Neural progenitor cell (in vitro differentiated cells): ENCODE measurements around the gene FAF1. TPM values are rescaled to one million over a fixed set of nuclear protein-coding genes. Genes with fewer than 3 reads are reported as not detected.

Experiments
- DNase-seq: peaks from one replicate; pipeline ENCODE4 v3.0.0-alpha.2; 2016; ENCODE audit warnings: low spot score
- H2AFZ ChIP-seq: fragments of 200-600 bp; sonication (generic); replicated peaks from 2 replicates; pipeline ENCODE4 v1.6.1; 2016; ENCODE audit warnings: antibody characterized with exemption
- H3F3A ChIP-seq: fragments of 200-600 bp; sonication (generic); 2 replicates; pipeline ENCODE4 v1.6.1; 2016; ENCODE audit warnings: antibody characterized with exemption, low read depth
- H3K27ac ChIP-seq: fragments of 200-600 bp; sonication (generic); 2 replicates; pipeline ENCODE4 v1.5.1; 2016; ENCODE audit warnings: mild to moderate bottlenecking
- H3K27me3 ChIP-seq: fragments of 200-600 bp; sonication (generic); 2 replicates; pipeline ENCODE4 v1.6.1; 2016; ENCODE audit warnings: mild to moderate bottlenecking, moderate library complexity
- H3K36me3 ChIP-seq: fragments of 200-600 bp; sonication (generic); 2 replicates; pipeline ENCODE4 v1.5.1; 2016
- H3K4me1 ChIP-seq: fragments of 200-600 bp; sonication (generic); 2 replicates; pipeline ENCODE4 v1.6.1; 2016; ENCODE audit warnings: mixed run types
- H3K4me2 ChIP-seq: fragments of 200-600 bp; sonication (generic); 2 replicates; pipeline ENCODE4 v1.6.1; 2016
- H3K4me3 ChIP-seq: fragments of 200-600 bp; sonication (generic); 2 replicates; pipeline ENCODE4 v1.5.1; 2016
- H3K79me2 ChIP-seq: fragments of 200-600 bp; sonication (generic); 2 replicates; pipeline ENCODE4 v1.6.1; 2016; ENCODE audit warnings: low read depth
- H3K9ac ChIP-seq: fragments of 200-600 bp; sonication (generic); 2 replicates; pipeline ENCODE4 v1.6.1; 2016
- H3K9me3 ChIP-seq: fragments of 200-600 bp; sonication (generic); 2 replicates; pipeline ENCODE4 v1.5.1; 2016; ENCODE audit warnings: low read depth
- H4K20me1 ChIP-seq: fragments of 200-600 bp; sonication (generic); 2 replicates; pipeline ENCODE4 v1.6.1; 2016; ENCODE audit warnings: low read depth
- H3K27ac Mint-ChIP-seq: 3 replicates; pipeline ENCODE4 v1.8.0; 2021; ENCODE audit warnings: mixed read lengths
- H3K27me3 Mint-ChIP-seq: 2 replicates; pipeline ENCODE4 v1.8.0; 2022; ENCODE audit warnings: low read depth, mild to moderate bottlenecking, inconsistent platforms, moderate library complexity, mixed read lengths; ENCODE audit not compliant: insufficient read depth
- H3K36me3 Mint-ChIP-seq: 3 replicates; pipeline ENCODE4 v1.8.0; 2021; ENCODE audit warnings: mixed read lengths
- H3K4me1 Mint-ChIP-seq: 3 replicates; pipeline ENCODE4 v1.8.0; 2021; ENCODE audit warnings: mixed read lengths
- H3K4me3 Mint-ChIP-seq: 3 replicates; pipeline ENCODE4 v1.8.0; 2021; ENCODE audit warnings: mild to moderate bottlenecking, moderate library complexity, mixed read lengths
- H3K9me3 Mint-ChIP-seq: 3 replicates; pipeline ENCODE4 v1.8.0; 2020; ENCODE audit warnings: mixed read lengths
- CTCF ChIP-seq: fragments of 200-600 bp; sonication (generic); IDR thresholded peaks from 2 replicates; pipeline ENCODE4 v1.5.1; 2017; ENCODE audit warnings: antibody characterized with exemption, mild to moderate bottlenecking
- EZH2 ChIP-seq: fragments of 200-600 bp; sonication (generic); IDR thresholded peaks from 2 replicates; pipeline ENCODE4 v1.6.1; 2017; ENCODE audit warnings: antibody characterized with exemption, mild to moderate bottlenecking, moderate library complexity
- EZH2phosphoT487 ChIP-seq: fragments of 200-600 bp; sonication (generic); IDR thresholded peaks from 2 replicates; pipeline ENCODE4 v1.6.1; 2017; ENCODE audit warnings: antibody characterized with exemption
- total RNA-seq: library from RNA; depleted of rRNA; stranded (reverse); fragments of >200 nt; gene quantifications from 2 replicates; pipeline ENCODE4 v1.2.3, GENCODE V29; 2015; ENCODE audit warnings: low replicate concordance

FAF1 gene
- total RNA-seq, 1 donor from 2014 or later, result 103 TPM

DNA sequence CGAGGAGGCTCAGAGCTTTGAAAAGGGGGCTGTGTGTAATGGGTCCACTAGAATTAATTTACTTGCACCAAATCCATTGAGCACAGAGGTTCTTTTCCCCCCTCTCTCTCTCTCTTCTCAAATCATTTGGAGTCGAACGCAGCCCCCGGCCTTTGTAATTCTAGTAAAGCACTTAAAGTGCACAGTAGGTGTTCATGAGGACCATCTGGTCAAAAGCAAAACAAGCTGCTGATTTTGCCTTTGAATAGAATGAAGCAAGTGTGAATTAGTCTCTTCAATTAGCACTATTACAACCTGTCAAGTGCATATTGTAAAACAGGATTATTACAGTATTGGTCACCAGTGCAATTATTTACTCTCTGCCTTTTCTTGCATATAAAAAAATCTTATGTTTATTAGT, 259.9 kb downstream of the FAF1 start:
- peak; percentile 91 for DNase-seq
- no peaks in the 10 kb centered on the region for H3K9me3 ChIP-seq
- no peaks in the 10 kb centered on the region for H3K36me3 Mint-ChIP-seq
- peak overlapping the region; percentile 44 for H3K4me3 ChIP-seq
- no peak overlapping the region for H2AFZ ChIP-seq
- peaks cover 28% of the 10 kb centered on the region for H3F3A ChIP-seq
- no peak overlapping the region for H3K9ac ChIP-seq
- no peaks in the 10 kb centered on the region for H3K27me3 ChIP-seq
- H3K27ac Mint-ChIP-seq, result peak overlapping the region; percentile 93
- peaks cover 58% of the 10 kb centered on the region for H3K4me1 Mint-ChIP-seq
- peaks cover 91% of the 10 kb centered on the region for H3K4me1 ChIP-seq
- H3K27me3 Mint-ChIP-seq, result no peaks in the 10 kb centered on the region
- no peaks in the 10 kb centered on the region for H3K9me3 Mint-ChIP-seq
- no peaks in the 10 kb centered on the region for H3K36me3 ChIP-seq
- H3K4me2 ChIP-seq, result peak overlapping the region; percentile 85
- peak overlapping the region; percentile 96 for H3K27ac ChIP-seq
- H3K4me3 Mint-ChIP-seq, result peak overlapping the region; percentile 39
- no peak for TF ChIP-seq EZH2phosphoT487
- no peak for TF ChIP-seq CTCF
- no peak for TF ChIP-seq EZH2
- no peaks in the 10 kb centered on the region for H4K20me1 ChIP-seq
- H3K79me2 ChIP-seq, result no peaks in the 10 kb centered on the region

- H3K4me1 ChIP-seq, result peaks cover 87% of the 10 kb centered on the region
- H3K27ac Mint-ChIP-seq, result peak overlapping the region; percentile 93
- no peaks in the 10 kb centered on the region for H3K36me3 ChIP-seq
- peaks cover 25% of the 10 kb centered on the region for H3F3A ChIP-seq
- H3K79me2 ChIP-seq, result no peaks in the 10 kb centered on the region
- no peaks in the 10 kb centered on the region for H3K9me3 ChIP-seq
- H3K4me3 Mint-ChIP-seq, result peak overlapping the region; percentile 39
- H3K4me3 ChIP-seq, result peak overlapping the region; percentile 44
- peaks cover 58% of the 10 kb centered on the region for H3K4me1 Mint-ChIP-seq
- no peak for DNase-seq
- TF ChIP-seq EZH2phosphoT487 (no peak), EZH2 (no peak), CTCF (no peak)
- no peaks in the 10 kb centered on the region for H4K20me1 ChIP-seq
- H3K9ac ChIP-seq, result no peak overlapping the region
- no peaks in the 10 kb centered on the region for H3K27me3 Mint-ChIP-seq
- peak overlapping the region; percentile 85 for H3K4me2 ChIP-seq
- H3K36me3 Mint-ChIP-seq, result no peaks in the 10 kb centered on the region
- no peaks in the 10 kb centered on the region for H3K9me3 Mint-ChIP-seq
- H2AFZ ChIP-seq, result no peak overlapping the region
- peak overlapping the region; percentile 96 for H3K27ac ChIP-seq
- H3K27me3 ChIP-seq, result no peaks in the 10 kb centered on the region
Observed at GRCh38 chr1:50699795-50700194, 260.3 kb downstream of the FAF1 start.

GRCh38 chr1:50697440-50698421, 262.3 kb downstream of the FAF1 start:
- Histone ChIP-seq H3K9me3 (no peaks in the 10 kb centered on the region), H3K36me3 (no peaks in the 10 kb centered on the region), H3K4me1 (peaks cover 67% of the 10 kb centered on the region), H2AFZ (no peak overlapping the region), H3K4me2 (no peak overlapping the region), H3K27me3 (no peaks in the 10 kb centered on the region), H3F3A (peaks cover 25% of the 10 kb centered on the region), H3K4me3 (no peak overlapping the region), H4K20me1 (no peaks in the 10 kb centered on the region), H3K79me2 (no peaks in the 10 kb centered on the region), H3K9ac (no peak overlapping the region), H3K27ac (peak overlapping the region; percentile 96)
- Mint-ChIP-seq H3K27me3 (no peaks in the 10 kb centered on the region), H3K4me3 (no peak overlapping the region), H3K27ac (peak overlapping the region; percentile 59), H3K9me3 (no peaks in the 10 kb centered on the region), H3K4me1 (peaks cover 51% of the 10 kb centered on the region), H3K36me3 (no peaks in the 10 kb centered on the region)
- no peak for DNase-seq
- TF ChIP-seq EZH2 (no peak), EZH2phosphoT487 (no peak), CTCF (no peak)
